B cell (primary cell): ENCODE data around the gene KDM4E. TPM values are rescaled to one million over a fixed set of nuclear protein-coding genes. Genes with fewer than 3 reads are reported as not detected.

Source experiments
- ATAC-seq: fragments of 200-7000 bp; cut with Tn5 transposase; one replicate; pipeline ENCODE4 v1.10.0; 2021; ENCODE audit warnings: low read depth, mild to moderate bottlenecking, moderate number of reproducible peaks, moderate library complexity
- CTCF ChIA-PET: fragments of 350-600 bp; sonication (Branson Sonifier 250); formaldehyde crosslinking; loops from one replicate; lab custom pipeline; 2021; ENCODE audit warnings: antibody characterized with exemption, inconsistent platforms; lab: Charles Lee
- POLR2A ChIA-PET: fragments of 350-600 bp; sonication (Branson Sonifier 250); formaldehyde crosslinking; loops from one replicate; lab custom pipeline; 2021; ENCODE audit warnings: antibody characterized with exemption; lab: Charles Lee
- DNase-seq: peaks from one replicate; pipeline ENCODE4 v3.0.0; 2013
- H2AFZ ChIP-seq: 2 replicates; pipeline ENCODE4 v1.6.1; 2012; ENCODE audit warnings: mild to moderate bottlenecking, low read depth, low read length; ENCODE audit not compliant: insufficient read depth, poor library complexity, severe bottlenecking
- H3K27ac ChIP-seq, 2 donors: 1 replicate in 1 of 2; 2 replicates in 1 of 2; pipeline ENCODE4 v1.5.1; 2012 to 2013; ENCODE audit warnings: low read length in 2 of 2, mild to moderate bottlenecking in 2 of 2, moderate library complexity in 1 of 2
- H3K27me3 ChIP-seq, 4 experiments: fragments of 200-600 bp in 1 of 4; sonication (generic) in 1 of 4; replicated peaks in 1 of 4; 1 replicate in 2 of 4; 2 replicates in 2 of 4; pipeline versions ENCODE4 v1.6.1 to v1.7.0; 2013 to 2016; ENCODE audit warnings: low read length in 3 of 4, mild to moderate bottlenecking in 2 of 4, mixed read lengths in 1 of 4, moderate library complexity in 1 of 4; ENCODE audit not compliant: insufficient read depth in 4 of 4, control insufficient read depth in 3 of 4; ENCODE audit errors: control extremely low read depth in 1 of 4
- H3K36me3 ChIP-seq, 2 experiments: replicated peaks in 1 of 2; 1 replicate in 1 of 2; 2 replicates in 1 of 2; pipeline versions ENCODE4 v1.6.1 to v1.7.1; 2013; ENCODE audit warnings: low read length in 1 of 2; ENCODE audit not compliant: insufficient read depth in 2 of 2, control insufficient read depth in 1 of 2; ENCODE audit errors: control extremely low read depth in 1 of 2, extremely low read depth in 1 of 2
- H3K4me1 ChIP-seq, 2 donors: fragments of 200-600 bp in 1 of 2; sonication (generic) in 1 of 2; 1 replicate in 1 of 2; 2 replicates in 1 of 2; pipeline versions ENCODE4 v1.5.1 to v1.6.1; 2013 to 2017; ENCODE audit warnings: low read length in 2 of 2; ENCODE audit not compliant: control insufficient read depth in 2 of 2, insufficient read depth in 2 of 2
- H3K4me2 ChIP-seq: replicated peaks from 2 replicates; pipeline ENCODE3; 2012; ENCODE audit warnings: mild to moderate bottlenecking, low read depth, low read length; ENCODE audit not compliant: poor library complexity, severe bottlenecking
- H3K4me3 ChIP-seq, 5 experiments: fragments of 200-600 bp in 1 of 5; sonication (generic) in 1 of 5; 1 replicate in 3 of 5; 2 replicates in 2 of 5; pipeline versions ENCODE4 v1.5.1 to v1.7.0; 2011 to 2016; ENCODE audit warnings: low read length in 4 of 5, mild to moderate bottlenecking in 4 of 5, low read depth in 2 of 5, control low read depth in 1 of 5, moderate library complexity in 1 of 5; ENCODE audit not compliant: insufficient read depth in 1 of 5; ENCODE audit errors: control extremely low read depth in 1 of 5, extremely low read depth in 1 of 5
- H3K79me2 ChIP-seq: fragments of 200-600 bp; sonication (generic); one replicate; pipeline ENCODE4 v1.6.0; 2016; ENCODE audit warnings: low read length; ENCODE audit not compliant: control insufficient read depth, insufficient read depth
- H3K9ac ChIP-seq: fragments of 200-600 bp; sonication (generic); 2 replicates; pipeline ENCODE4 v1.6.1; 2017; ENCODE audit warnings: mild to moderate bottlenecking, low read length, moderate library complexity
- H3K9me3 ChIP-seq, 3 donors: one replicate each; pipeline versions ENCODE4 v1.6.1 to v1.7.1; 2013; ENCODE audit warnings: low read length in 2 of 3; ENCODE audit not compliant: control insufficient read depth in 2 of 3, insufficient read depth in 1 of 3; ENCODE audit errors: control extremely low read depth in 1 of 3
- H4K20me1 ChIP-seq: 2 replicates; pipeline ENCODE4 v1.6.0; 2012; ENCODE audit warnings: mild to moderate bottlenecking, low read length; ENCODE audit not compliant: insufficient read depth, control insufficient read depth, poor library complexity, severe bottlenecking
- H3K27ac Mint-ChIP-seq: one replicate; pipeline ENCODE4 v1.8.0; 2021; ENCODE audit warnings: mixed read lengths
- H3K27me3 Mint-ChIP-seq: one replicate; pipeline ENCODE4 v1.8.0; 2021; ENCODE audit warnings: mixed read lengths
- H3K4me1 Mint-ChIP-seq: one replicate; pipeline ENCODE4 v1.8.0; 2021; ENCODE audit warnings: mixed read lengths
- H3K4me3 Mint-ChIP-seq: one replicate; pipeline ENCODE4 v1.8.0; 2021; ENCODE audit warnings: mixed read lengths
- H3K9me3 Mint-ChIP-seq: one replicate; pipeline ENCODE4 v1.8.0; 2022; ENCODE audit warnings: mixed read lengths; ENCODE audit not compliant: insufficient read depth
- CTCF ChIP-seq: fragments of 200-600 bp; IDR thresholded peaks from one replicate; pipeline ENCODE4 v1.8.0; 2022; ENCODE audit warnings: antibody characterized with exemption, mild to moderate bottlenecking
- EZH2 ChIP-seq: IDR thresholded peaks from 2 replicates; pipeline ENCODE4 v1.6.1; 2012; ENCODE audit warnings: borderline replicate concordance, low read depth, mild to moderate bottlenecking, moderate library complexity, low read length; ENCODE audit not compliant: insufficient read depth, poor library complexity, severe bottlenecking
- intact Hi-C: fragments of 100-400 bp; cut with micrococcal nuclease; formaldehyde crosslinking; loops from one replicate; pipeline ENCODE4 v1.10.0; 2022
- polyA plus RNA-seq: library from polyadenylated mRNA; depleted of rRNA; stranded (reverse); fragments of >200 nt; gene quantifications from 2 replicates; pipeline ENCODE4 v1.2.3, GENCODE V29; 2012
- total RNA-seq, 2 donors: library from RNA; stranded (reverse); fragments of 120-200 nt in 1 of 2; gene quantifications; 1 replicate in 1 of 2; 2 replicates in 1 of 2; pipeline versions ENCODE4 v1.2.3 to v1.2.4, GENCODE V29; 2013 to 2022

Gene KDM4E
- total and polyA plus RNA-seq, 2 donors (not counting 1 experiment from before 2014, with no cell fraction given), result not detected

GRCh38 chr11:95076981-95077380 is 51.9 kb downstream of the KDM4E start:
- Histone ChIP-seq H3K27me3 (no peaks in the 10 kb centered on the region), H4K20me1 (no peaks in the 10 kb centered on the region), H3K4me3 (no peak overlapping the region), H3K27ac (no peak overlapping the region), H3K9ac (no peak overlapping the region), H2AFZ (no peak overlapping the region), H3K79me2 (peaks cover 11% of the 10 kb centered on the region), H3K36me3 (peaks cover 0 to 4% of the 10 kb centered on the region in 2 experiments), H3K4me1 (peaks cover 3 to 4% of the 10 kb centered on the region in 2 donors), H3K9me3 (no peaks in the 10 kb centered on the region), H3K4me2 (no peak overlapping the region)
- H3K27ac Mint-ChIP-seq, result no peak overlapping the region
- no peaks in the 10 kb centered on the region for H3K9me3 Mint-ChIP-seq
- TF ChIP-seq EZH2, result no peak
- TF ChIP-seq CTCF, result no peak
- ChIA-PET POLR2A (no interaction called here), CTCF (interaction anchor here (1.0 to 1.2 kb wide), 3 partner anchors 9 to 59 kb away, joined by 3 read pairs; no protein-coding TSS in a partner anchor)
- H3K27me3 Mint-ChIP-seq, result no peaks in the 10 kb centered on the region
- peaks cover 6% of the 10 kb centered on the region for H3K4me1 Mint-ChIP-seq
- ATAC-seq (no peak), DNase-seq (no peak)
- no peak overlapping the region for H3K4me3 Mint-ChIP-seq
- intact Hi-C loops, result no loop called here

Other genes with a start within 250 kb of the KDM4E start
- gene CWC15, start 51.7 kb upstream of the KDM4E start, total RNA-seq, result 59.5 and 59.8 TPM in 2 replicates
- 18.1 and 40.7 TPM in 2 replicates for gene CWC15, start 51.7 kb upstream of the KDM4E start, polyA plus RNA-seq
- gene KDM4D, start 51.5 kb upstream of the KDM4E start, total RNA-seq, result 0.44 and 0.73 TPM in 2 replicates
- 0.39 and 0.58 TPM in 2 replicates for gene KDM4D, start 51.5 kb upstream of the KDM4E start, polyA plus RNA-seq
- gene KDM4F, start 24.2 kb downstream of the KDM4E start, total RNA-seq, result not detected in 2 replicates
- not detected in 2 replicates for gene KDM4F, start 24.2 kb downstream of the KDM4E start, polyA plus RNA-seq
- gene SRSF8, start 41.7 kb downstream of the KDM4E start, total RNA-seq, result 64.2 and 69.5 TPM in 2 replicates
- gene SRSF8, start 41.7 kb downstream of the KDM4E start, polyA plus RNA-seq, result 37.6 and 44.4 TPM in 2 replicates
- 11.7 and 12.0 TPM in 2 replicates for gene ENDOD1, start 64.6 kb downstream of the KDM4E start, total RNA-seq
- gene ENDOD1, start 64.6 kb downstream of the KDM4E start, polyA plus RNA-seq, result 7.0 and 8.6 TPM in 2 replicates
- gene SESN3, start 205.9 kb downstream of the KDM4E start, total RNA-seq, result 519 and 537 TPM in 2 replicates
- 10.1 and 12.2 TPM in 2 replicates for gene SESN3, start 205.9 kb downstream of the KDM4E start, polyA plus RNA-seq